A673 (cell line): Measurements from ENCODE around the gene FXYD7.

Experiments
- CTCF ChIP-seq: fragments of 300-800, 200-600 bp; sonication (generic); conservative IDR thresholded peaks from 2 replicates; pipeline ENCODE4 v1.5.1; 2017; ENCODE audit warnings: low read depth, mild to moderate bottlenecking, antibody characterized with exemption, low read length, moderate library complexity, mixed read lengths
- EZH2 ChIP-seq: fragments of 200-600 bp; sonication (generic); IDR thresholded peaks from 2 replicates; pipeline ENCODE4 v1.6.1; 2017; ENCODE audit warnings: borderline replicate concordance, low read depth, mild to moderate bottlenecking, mixed read lengths, antibody characterized with exemption, low read length; ENCODE audit not compliant: poor library complexity, severe bottlenecking

- TF ChIP-seq CTCF (no peak), EZH2 (no peak)
These were observed 49.6 kb upstream of the FXYD7 start for GRCh38 chr19:35093430-35093829.
